Iris pigment epithelial cell (primary cell): ENCODE measurements around the gene PSMD7.
"Not testable (repeated sequence)": the region's sequence is repeated elsewhere in the genome, so short reads cannot be mapped to it uniquely, and the experiment has no call there.

ENCODE experiments used
- DNase-seq: peaks from one replicate; pipeline ENCODE4 v3.0.0-alpha.2; 2011; ENCODE audit warnings: low read depth

The PSMD7 gene

DNA sequence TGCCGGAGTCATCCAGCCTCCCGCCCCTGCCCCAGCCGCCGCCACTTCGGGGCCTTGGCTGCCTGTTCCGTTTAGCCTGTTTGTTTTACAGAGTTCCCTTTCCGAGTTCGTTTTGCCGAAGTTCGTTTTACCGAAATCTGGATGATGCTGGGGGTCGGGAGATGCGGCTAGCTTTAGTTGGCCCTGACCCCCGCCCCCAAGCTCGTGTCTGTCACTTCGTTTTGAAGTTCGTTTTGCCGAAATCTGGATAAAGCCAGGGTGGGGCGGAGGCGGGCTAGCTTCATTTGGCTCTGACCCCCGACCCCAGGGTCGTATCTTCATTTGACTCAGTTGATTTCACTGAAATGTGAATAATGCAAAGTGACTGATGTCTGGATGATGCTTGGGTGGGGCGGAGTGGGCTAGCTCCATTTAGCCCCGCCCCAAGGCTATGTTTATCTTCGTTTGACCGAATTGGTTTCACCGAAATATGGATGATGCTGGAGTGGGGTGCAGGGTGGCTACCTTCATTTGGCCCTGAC, 591 bp downstream of the PSMD7 start:
- peak; percentile 43 for DNase-seq

DNA sequence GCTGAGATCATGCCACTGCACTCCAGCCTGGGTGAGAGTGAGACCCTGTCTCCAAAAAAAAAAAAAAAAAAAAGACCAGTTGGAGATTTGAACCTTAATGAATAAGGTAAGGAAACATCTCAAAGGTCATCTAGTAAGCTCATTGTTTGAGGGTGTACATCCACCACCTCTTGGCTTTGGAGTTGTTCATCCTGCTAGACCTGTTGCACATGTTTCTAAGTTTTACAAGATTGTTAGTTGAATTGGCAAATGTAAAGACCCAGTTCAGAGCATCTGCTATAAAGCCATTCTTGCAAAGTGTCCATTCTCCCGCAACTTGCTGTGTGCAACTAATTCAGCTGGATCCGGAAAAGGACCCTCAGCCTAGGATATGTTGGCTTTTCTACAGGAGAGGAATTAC, 1.5 kb downstream of the PSMD7 start:
- DNase-seq = no peak

DNA sequence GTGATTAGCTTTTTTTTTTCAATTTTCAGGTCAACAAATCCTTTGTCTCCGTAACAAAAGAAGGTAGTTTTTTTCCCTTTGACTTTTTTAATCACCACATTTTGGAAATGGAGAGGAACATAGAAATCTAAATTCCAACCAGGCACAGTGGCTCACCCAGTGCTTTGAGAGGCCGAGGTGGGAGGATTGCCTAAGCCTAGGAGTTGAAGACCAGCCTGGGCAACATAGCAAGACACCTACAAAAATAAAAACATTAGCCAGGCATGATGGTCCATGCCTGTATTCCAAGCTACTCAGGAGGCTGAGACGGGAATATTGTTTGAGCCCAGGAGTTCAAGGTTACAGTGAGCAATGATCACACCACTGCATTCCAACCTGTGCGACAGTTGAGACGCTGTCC, 5.7 kb downstream of the PSMD7 start:
- no peak for DNase-seq

DNA sequence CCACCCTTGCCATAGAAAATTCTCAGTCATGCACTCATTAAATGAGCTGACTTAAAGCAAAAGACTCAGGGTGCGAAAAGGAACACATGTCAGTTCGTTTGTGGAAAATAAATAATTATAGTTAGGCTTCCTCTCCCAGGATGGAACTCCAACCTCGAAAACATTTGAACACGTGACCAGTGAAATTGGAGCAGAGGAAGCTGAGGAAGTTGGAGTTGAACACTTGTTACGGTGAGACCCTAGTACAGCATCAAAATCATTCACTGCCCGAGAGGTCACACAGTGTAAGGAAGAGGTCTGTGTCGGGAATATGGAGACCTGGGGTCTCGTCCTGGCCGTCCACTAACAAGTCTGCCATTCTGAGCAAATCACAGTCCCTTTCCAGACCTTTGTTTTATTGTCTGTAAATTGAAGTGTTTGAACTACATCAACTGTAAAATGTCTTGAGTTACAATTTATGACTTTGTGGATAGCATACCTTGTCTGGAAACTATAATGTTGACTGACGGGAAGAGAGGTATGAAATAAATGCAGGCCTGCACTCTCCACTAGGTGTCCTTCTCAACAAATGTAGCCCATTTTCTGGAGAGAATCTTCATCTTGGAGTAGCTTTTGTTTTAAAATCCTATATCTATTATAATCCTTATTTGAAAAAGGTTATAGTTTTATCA, 7.7 kb downstream of the PSMD7 start:
- DNase-seq = no peak

DNA sequence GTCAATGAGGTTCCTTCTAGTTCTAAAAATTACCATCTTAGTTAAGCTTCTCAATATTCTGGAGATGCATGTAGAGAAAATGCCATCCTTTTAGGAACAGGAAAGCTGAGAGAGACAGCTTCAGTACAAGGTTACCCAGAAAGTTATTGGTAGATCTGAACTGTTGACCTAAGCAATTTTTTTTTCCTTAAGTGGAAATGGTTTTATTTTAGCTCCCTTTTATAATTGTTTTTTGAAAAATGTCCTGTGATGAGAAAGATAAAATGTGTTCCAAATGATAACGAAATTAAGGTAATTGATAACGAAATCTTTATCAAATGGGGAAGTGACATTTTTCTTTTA, 8.2 kb downstream of the PSMD7 start:
- DNase-seq = no peak

DNA sequence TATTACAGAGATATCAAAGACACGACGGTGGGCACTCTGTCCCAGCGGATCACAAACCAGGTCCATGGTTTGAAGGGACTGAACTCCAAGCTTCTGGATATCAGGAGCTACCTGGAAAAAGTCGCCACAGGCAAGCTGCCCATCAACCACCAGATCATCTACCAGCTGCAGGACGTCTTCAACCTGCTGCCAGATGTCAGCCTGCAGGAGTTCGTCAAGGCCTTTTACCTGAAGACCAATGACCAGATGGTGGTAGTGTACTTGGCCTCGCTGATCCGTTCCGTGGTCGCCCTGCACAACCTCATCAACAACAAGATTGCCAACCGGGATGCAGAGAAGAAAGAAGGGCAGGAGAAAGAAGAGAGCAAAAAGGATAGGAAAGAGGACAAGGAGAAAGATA, 8.7 kb downstream of the PSMD7 start:
- DNase-seq = no peak

DNA sequence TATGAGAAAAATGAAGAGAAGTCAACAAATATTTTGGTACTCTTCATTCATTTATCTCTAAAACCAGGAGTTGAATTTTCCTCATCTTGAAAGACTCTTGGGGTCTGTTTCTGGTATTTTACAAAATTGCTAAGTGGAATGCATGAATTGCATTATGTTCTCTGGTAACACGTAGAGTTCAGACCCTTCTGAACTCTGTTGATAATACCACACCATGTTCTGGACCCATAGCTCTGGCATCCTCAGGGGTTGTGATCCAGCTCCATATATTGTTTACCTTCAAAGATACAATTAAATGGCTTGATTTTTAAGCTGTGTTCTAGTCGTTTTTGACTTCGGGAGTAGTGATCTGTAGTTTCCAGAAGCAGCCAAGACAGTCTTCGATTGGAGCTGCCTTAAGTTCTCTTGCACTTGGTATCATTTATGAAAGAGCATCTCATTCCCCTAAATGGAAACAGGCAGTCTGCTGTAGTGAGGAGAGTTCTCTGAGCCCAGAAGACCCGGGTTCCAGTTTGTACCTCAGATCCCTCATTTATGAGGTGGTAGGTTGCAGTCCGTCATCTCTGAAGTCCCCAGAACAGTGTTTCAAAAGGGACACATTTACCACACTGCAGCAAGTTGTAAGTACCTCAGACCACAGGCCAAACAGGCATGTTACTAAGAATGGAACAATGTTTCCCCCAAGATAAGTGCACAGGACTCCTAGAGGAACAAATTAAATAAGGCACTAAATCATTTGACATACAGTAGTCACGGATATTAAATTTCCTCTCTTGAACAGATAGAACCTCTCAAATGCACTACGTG, 9.6 kb downstream of the PSMD7 start:
- DNase-seq = no peak

DNA sequence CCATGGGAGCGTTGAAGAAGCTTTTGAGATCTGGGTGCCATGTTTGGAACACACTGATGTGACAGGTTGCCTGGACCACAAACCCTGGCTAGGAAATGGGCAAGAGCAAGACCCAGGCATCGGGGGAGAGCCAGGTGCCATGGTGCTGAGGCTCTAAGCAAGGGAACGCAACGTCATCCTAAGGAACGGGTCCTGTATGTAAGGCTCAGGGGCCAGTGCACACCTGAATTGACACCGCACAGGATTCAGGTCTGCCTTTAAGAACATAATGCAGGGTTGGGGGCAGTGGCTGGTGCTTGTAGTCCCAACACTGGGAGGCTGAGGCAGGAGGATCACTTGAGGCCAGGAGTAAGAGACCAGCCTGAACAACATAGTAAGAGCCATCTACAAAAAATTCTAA, 10.8 kb downstream of the PSMD7 start:
- no peak for DNase-seq

DNA sequence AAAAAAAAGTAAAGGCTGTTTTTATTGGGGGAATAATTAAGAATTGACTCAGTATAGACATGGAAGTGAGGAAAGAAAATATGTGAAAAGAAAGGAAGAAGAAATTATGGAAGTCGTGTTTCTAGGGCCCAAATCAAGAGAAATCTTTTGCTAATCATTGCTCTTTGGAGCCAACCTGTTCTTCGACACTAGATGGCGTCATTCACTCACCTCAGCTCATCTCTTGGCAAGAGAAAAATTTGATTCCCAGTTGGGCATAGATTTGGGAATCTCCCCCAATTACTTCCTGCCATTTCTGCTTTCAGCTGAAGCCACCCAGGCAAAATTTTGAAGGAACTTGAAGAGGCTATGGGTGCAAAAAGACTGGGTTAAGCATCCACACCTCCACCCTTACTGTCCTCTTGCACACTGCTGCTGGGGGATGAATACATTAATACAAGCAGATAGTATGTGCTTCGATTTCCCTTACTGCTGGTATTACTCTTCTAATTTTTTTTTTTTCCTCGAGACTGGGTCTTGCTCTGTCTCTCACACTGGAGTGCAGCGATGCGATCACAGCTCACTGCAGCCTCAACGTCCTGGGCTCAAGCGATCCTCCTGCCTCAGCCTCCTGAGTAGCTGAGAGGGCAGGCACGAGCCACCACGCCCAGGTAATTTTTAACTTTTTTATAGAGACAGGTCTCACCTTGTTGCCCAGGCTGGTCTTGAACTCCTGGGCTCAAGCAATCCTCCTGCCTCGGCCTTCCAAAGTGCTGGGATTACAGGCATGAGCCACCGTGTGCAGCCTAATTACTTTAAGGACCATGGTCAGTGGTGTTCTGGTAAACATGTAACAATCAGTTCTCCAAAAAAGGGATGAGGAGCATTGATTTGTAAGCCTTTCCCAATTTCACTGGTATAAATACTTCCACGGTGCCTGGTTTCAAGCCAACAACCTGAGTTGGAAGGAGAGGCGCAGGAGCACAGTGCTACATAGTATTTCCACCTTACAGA, 13.5 kb downstream of the PSMD7 start:
- DNase-seq = peak; percentile 56

DNA sequence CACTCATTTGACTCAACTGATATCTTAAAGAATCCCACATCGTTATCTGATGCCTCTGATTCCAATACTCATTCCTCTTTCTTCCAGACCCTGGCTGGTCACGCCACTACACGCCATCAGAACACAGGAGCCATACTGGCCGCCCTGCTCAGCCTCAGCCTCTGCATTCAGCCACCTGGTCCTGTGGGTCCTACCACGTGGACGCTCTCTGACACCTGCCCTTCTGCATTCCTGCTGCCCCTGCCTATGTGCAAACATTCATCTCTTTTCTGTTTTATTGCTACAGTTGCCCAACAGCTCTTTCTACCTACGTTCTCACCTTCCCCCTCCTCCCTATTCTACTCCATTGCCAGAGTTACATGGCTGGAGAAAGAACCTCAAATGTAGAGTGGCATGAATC, 18.4 kb downstream of the PSMD7 start:
- no peak for DNase-seq

DNA sequence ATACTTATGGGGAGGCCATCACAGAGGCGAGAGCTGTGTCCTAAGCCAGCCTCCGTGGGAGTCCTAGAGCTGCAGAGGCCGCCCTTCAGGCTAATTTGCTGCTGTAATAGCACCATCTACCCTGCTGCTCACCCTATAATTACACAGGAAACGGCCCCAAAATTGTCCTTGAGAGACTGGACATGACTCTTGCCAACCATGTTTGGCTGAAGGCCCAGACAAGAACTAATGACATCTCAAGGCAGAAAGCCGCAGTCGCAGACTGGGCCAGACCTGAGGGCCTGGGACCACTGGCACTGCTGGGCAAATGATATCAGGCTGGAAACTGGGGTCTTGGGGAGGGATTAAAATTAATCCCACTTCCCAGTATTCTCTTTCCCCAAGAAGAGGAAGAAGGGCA, 24.1 kb downstream of the PSMD7 start:
- DNase-seq = no peak

DNA sequence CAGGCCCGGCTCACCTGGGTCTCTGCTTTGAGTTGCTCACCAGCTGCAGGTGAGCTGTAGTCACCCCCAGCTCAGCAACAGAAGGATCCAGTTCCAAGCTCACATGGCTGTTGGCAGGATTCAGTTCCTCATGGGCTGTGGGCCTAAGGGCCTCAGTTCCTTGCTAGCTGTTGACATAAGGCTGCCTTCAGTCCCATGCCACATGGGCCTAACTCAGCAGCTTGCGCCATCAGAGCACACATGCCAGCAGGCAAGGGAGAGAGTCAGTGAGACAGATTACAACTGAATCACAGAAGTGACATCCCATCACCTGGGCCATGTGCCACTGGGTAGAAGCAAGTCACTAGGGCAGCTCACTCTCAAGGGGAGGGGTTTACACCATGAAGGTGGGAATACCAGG, 24.7 kb downstream of the PSMD7 start:
- no peak for DNase-seq

DNA sequence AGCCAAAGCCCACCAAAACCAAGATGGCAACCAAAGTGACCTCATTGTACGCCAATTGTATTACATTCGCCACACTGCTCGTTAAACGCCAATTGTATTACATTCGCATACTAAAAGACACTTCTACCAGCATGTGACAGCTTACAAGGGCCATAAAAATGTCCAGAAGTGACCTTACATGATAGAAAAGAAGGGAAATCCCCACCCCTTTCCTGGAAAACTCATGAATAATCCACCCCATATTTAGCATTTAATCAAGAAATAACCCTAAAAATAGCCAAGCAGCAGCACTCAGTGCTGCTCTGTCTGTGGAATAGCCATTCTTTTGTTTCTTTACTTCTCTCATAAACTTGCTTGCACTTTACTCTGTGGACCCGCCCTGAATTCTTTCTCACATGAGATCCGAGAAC, 25.7 kb downstream of the PSMD7 start:
- no peak for DNase-seq

DNA sequence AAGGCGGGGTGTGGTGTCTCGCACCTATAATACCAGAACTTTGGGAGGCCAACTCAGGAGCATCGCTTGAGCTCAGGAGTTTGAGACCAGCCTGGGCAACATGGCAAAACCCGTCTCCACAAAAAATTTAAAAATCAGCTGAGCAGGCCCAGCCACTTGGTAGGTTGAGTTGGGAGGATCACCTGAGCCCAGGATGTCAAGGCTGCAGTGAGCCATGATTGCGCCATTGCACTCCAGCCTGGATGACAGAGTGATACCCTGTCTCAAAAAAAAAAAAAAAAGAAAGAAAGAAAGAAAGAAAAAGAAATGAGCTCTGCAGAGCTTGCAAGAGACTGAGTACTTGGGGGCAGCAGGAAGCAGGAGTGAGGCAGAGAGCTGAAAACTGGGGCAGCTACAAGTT, 28.2 kb downstream of the PSMD7 start:
- DNase-seq = not testable (repeated sequence)

DNA sequence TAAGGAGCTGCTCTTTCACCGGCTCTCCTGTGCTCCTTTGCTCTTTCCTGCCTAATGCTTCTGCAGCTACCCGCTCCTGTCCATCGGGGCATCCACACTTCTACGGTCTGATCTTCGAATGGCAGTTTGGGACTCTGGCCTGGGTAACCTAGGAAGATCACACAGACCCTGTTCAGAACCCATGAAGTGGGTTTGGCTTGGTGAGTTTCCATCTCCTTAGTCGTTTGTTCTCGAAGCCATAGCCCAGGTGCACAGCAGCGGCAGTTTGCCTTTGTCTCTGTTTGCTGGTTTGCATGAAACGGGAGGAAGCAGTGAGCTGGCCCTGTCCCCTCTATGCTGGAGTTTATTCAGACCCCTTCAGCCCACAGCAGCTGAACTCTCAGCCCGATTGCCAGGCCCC, 29.0 kb downstream of the PSMD7 start:
- no peak for DNase-seq

DNA sequence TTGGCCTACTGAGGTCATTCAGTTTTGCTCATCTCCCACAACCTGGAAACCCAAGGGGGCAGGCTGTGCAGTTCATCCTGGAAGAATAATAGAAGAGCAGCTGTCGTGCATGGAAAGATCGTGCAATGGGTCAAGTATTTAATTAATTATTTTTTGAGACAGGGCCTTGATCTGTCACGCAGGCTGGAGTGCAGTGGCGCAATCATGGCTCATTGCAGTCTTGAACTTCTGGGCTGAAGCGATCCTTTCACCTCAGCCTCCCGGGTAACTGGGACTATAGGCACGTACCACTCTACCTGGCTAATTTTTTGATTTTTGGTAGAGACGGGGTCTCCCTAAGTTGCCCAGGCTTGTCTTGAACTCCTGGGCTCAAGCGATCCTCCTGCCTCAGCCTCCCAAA, 31.7 kb downstream of the PSMD7 start:
- DNase-seq = not testable (repeated sequence)

DNA sequence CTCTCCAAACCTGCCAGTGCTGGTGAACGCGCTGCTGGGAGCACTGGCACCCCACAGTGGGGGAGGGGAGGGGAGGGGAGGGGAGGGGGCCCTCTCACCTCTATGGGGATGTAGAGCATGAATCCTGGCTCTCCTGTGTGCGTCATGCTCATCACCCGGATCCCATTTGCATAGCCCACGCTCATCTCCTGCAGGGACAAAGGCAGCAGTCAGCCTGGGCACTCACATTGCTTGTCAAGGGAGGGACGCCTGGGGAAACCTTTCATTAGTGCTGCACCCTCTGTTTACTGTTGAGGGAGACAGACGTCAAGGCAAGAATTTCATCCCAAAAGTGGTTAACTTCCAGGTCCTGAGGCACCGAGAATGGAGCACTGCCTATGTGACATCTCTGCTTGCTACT, 35.9 kb downstream of the PSMD7 start:
- not testable (repeated sequence) for DNase-seq

DNA sequence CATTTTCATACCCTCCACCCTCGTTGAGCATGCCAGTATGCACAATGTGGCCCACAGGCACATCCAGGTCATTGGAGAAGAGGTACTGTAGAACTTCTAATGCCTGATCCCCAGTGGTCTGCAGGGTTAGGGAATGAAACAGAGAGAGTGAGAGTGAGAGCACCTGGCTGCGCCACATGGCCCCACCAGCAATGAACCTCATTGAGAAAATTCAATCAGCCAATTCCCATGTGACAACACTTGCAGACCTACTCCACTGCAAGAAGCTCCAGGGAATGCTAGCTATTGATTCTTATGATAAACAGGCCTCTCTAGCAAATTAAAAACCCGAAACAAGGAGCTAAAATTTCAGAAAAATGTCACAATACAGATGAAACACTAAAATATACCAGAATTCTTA, 40.9 kb downstream of the PSMD7 start:
- not testable (repeated sequence) for DNase-seq

DNA sequence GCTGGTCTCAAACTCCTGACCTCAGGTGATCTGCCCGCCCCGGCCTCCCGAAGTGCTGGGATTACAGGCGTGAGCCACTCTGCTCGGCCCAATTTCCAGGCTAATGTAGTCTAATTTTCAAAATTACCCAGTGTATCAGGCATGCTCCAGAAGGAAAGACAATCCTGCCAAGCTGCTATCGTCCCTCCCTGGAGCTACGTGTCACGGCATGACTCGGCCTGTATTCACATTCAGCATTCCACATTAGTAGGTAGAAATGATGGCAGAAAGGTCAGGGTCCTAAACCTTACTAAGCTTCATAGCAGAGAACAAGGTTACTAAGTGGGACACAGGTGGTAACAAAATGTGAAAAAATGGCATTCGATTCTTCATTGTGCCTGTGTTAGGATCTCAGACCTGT, 42.6 kb downstream of the PSMD7 start:
- not testable (repeated sequence) for DNase-seq

DNA sequence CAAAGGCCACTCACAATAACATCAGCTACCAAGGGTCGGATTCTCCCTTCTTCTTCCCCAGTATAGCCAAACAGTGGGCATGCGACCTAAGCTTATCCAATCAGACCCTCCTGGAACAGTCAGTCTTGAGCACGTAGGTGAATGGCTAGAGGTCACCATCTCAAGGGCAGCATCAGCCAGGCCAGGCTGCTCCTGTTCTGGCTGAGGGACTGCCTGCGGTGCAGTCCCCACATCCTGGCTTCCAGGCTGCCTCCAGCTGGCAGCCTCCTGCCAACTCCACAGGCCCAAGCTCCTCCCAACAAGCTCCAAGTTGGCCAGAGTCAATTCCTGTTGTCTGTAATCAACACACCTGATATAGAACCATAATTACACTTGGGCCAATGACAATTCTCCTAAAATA, 56.4 kb downstream of the PSMD7 start:
- not testable (repeated sequence) for DNase-seq
